ENCODE measurements around the gene CDC14C. TPM values are rescaled to one million over a fixed set of nuclear protein-coding genes. Genes with fewer than 3 reads are reported as not detected.

Gene CDC14C
- total RNA-seq, 1 donor from 2014 or later: not detected

DNA sequence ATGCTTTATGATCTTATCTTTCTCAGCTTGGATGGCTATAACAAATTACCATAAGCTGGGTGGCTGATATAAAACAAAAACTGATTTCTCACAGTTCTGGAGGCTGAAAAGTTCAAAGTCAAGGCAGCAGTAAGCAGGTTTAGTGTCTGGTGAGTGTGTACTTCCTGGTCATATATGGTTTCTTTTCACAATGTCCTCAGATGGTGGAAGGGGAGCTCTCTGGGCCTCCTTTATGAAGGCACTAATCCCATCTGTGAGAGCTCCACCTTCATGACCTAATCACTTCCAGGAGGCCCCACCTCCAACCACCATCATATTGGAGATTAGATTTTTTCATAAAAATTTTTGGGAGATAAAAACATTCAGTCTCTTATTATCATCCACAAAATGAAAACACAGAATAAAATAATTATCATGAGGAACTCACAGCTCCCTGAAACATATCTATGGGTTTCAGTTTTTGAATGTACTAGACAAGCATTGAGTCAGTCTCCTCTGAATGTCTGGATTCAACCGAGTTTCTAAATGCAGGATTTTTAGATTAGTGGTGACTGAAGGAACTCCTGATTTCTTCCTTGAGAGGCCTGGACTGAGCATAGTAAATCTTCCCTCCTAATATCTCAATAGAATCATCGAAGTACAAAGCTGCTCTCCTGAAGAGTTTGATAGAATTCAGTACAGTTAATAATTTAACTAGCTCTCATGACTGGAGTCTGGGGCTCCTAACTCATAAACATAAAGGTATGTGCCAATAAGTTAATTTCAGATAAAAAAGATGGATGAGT lies 8.0 kb downstream of the CDC14C start:
- intact Hi-C loops (cut with micrococcal nuclease): no loop called here
- Histone ChIP-seq H3K9me3 (replicated peaks) (no peaks in the 10 kb centered on the region), H3K27ac (replicated peaks) (no peak overlapping the region), H3K36me3 (no peaks in the 10 kb centered on the region), H3K4me3 (no peak overlapping the region), H3K4me1 (no peaks in the 10 kb centered on the region), H3K27me3 (ENCODE audit: low read depth) (no peaks in the 10 kb centered on the region)
- TF ChIP-seq CTCF (IDR thresholded peaks at IDR 0.05; ENCODE audit: borderline replicate concordance): no peak
- no peak for DNase-seq

- intact Hi-C loops (cut with micrococcal nuclease): no loop called here
- H3K27ac ChIP-seq (replicated peaks): no peak overlapping the region
- no peak overlapping the region for H3K4me3 ChIP-seq
- no peak for DNase-seq
- no peaks in the 10 kb centered on the region for H3K4me1 ChIP-seq
- no peaks in the 10 kb centered on the region for H3K36me3 ChIP-seq
- H3K9me3 ChIP-seq (replicated peaks): no peaks in the 10 kb centered on the region
- H3K27me3 ChIP-seq (ENCODE audit: low read depth): no peaks in the 10 kb centered on the region
- TF ChIP-seq CTCF (IDR thresholded peaks at IDR 0.05; ENCODE audit: borderline replicate concordance): no peak
These were observed 9.3 kb downstream of the CDC14C start for GRCh38 chr7:48933549-48934085.

- Histone ChIP-seq H3K27ac (replicated peaks) (no peak overlapping the region), H3K4me3 (no peak overlapping the region), H3K9me3 (replicated peaks) (no peaks in the 10 kb centered on the region), H3K36me3 (no peaks in the 10 kb centered on the region), H3K4me1 (no peaks in the 10 kb centered on the region), H3K27me3 (ENCODE audit: low read depth) (no peaks in the 10 kb centered on the region)
- DNase-seq: no peak
- no peak for TF ChIP-seq CTCF (IDR thresholded peaks at IDR 0.05; ENCODE audit: borderline replicate concordance)
- intact Hi-C loops (cut with micrococcal nuclease): no loop called here
These were observed 14.4 kb downstream of the CDC14C start for GRCh38 chr7:48938539-48939295.

DNA sequence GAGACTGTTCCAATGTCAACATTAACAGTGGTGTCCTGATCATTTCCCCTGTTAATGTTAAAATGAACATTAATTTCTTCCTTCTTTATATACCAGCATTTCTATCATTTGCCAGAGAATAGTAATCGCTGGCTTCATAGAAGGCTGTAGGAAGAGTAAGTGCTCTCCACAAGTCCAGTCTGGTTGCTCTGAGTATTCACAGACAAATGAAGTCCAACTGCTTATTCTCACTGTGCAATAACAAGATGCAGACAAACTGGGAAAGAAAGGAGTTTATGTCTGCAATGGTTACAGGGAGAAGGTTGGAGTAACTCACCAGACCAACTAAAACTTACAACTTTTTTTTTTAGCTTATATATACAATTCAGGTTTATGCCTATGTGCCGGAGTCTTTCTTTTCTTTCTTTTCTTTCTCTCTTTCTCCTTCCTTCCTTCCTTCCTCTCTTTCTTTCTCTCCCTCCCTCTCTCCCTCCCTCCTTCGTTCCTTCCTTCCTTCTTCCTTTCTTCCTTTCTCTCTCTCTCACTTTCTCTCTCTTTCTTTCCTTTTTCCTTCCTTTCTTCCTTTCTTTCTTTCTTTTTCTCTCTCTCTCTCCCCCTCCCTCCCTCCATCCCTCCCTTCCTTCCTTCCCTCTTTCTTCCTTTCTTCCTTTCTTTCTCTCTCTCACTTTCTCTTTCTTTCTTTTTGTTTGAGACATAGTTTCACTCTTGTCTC lies 19.1 kb downstream of the CDC14C start:
- no peak overlapping the region for H3K27ac ChIP-seq (replicated peaks)

More for the DNA sequence above, 19.1 kb downstream of the CDC14C start:
- intact Hi-C loops (cut with micrococcal nuclease): no loop called here
- no peaks in the 10 kb centered on the region for H3K4me1 ChIP-seq
- no peak for TF ChIP-seq CTCF (IDR thresholded peaks at IDR 0.05; ENCODE audit: borderline replicate concordance)
- DNase-seq: no peak
- H3K27me3 ChIP-seq (ENCODE audit: low read depth): no peaks in the 10 kb centered on the region
- H3K9me3 ChIP-seq (replicated peaks): peaks cover 6% of the 10 kb centered on the region
- no peak overlapping the region for H3K4me3 ChIP-seq
- H3K36me3 ChIP-seq: no peaks in the 10 kb centered on the region

Measured in left ventricle myocardium inferior (tissue), 1 donor.